SK-N-SH (cell line): ENCODE data around the gene IRF2BP1. TPM values are rescaled to one million over a fixed set of nuclear protein-coding genes. Genes with fewer than 3 reads are reported as not detected.
A peak's percentile ranks its signal among the peaks of the same experiment; 100 is the strongest.

Experiments used
- CTCF ChIA-PET: fragments of 300-600, 350-600 bp; formaldehyde crosslinking; extraction: SDS; loops from one replicate; lab custom pipeline; 2021; lab: Yijun Ruan, JAX
- POLR2A ChIA-PET: fragments of 350-600 bp; sonication (Branson Sonifier 250); formaldehyde crosslinking; extraction: SDS; loops from one replicate; lab custom pipeline; 2020; ENCODE audit warnings: antibody characterized with exemption, inconsistent platforms; lab: Yijun Ruan, JAX
- DNase-seq: peaks from one replicate; pipeline ENCODE4 v3.0.0; 2012
- H2AFZ ChIP-seq: fragments of 200-600 bp; sonication (generic); 2 replicates; pipeline ENCODE4 v1.8.1; 2016; ENCODE audit warnings: antibody characterized with exemption, mild to moderate bottlenecking, low read depth
- H3F3A ChIP-seq: fragments of 200-600 bp; sonication (generic); replicated peaks from 2 replicates; pipeline ENCODE3; 2016; ENCODE audit warnings: antibody characterized with exemption, mild to moderate bottlenecking; ENCODE audit not compliant: insufficient read depth
- H3K27ac ChIP-seq, 2 experiments: fragments of 200-500 bp in 1 of 2; fragments of 200-600 bp in 1 of 2; sonication (Bioruptor generic) in 1 of 2; sonication (generic), shearing (Covaris generic) in 1 of 2; 2 replicates each; pipeline versions ENCODE4 v1.5.1 to v1.6.1; 2014 to 2016; ENCODE audit warnings: low read depth in 2 of 2, inconsistent platforms in 1 of 2, low read length in 1 of 2, mild to moderate bottlenecking in 1 of 2, mixed read lengths in 1 of 2
- H3K27me3 ChIP-seq: fragments of 200-600 bp; sonication (generic), shearing (Covaris generic); 2 replicates; pipeline ENCODE4 v1.6.1; 2016; ENCODE audit warnings: mixed run types; ENCODE audit not compliant: insufficient read depth
- H3K36me3 ChIP-seq, 2 experiments: fragments of 200-500 bp in 1 of 2; fragments of 200-600 bp in 1 of 2; sonication (Bioruptor generic) in 1 of 2; sonication (generic) in 1 of 2; replicated peaks in 1 of 2; 2 replicates each; pipeline versions ENCODE3 to v1.5.1; 2014 to 2016; ENCODE audit warnings: low read length in 1 of 2, mild to moderate bottlenecking in 1 of 2; ENCODE audit not compliant: insufficient read depth in 2 of 2, control insufficient read depth in 1 of 2
- H3K4me1 ChIP-seq, 2 experiments: fragments of 200-500 bp in 1 of 2; fragments of 200-600 bp in 1 of 2; sonication (Bioruptor generic) in 1 of 2; sonication (generic), shearing (Covaris generic) in 1 of 2; 2 replicates each; pipeline versions ENCODE4 v1.5.1 to v1.6.1; 2014 to 2016; ENCODE audit warnings: low read depth in 1 of 2, low read length in 1 of 2, mixed run types in 1 of 2; ENCODE audit not compliant: insufficient read depth in 2 of 2, control insufficient read depth in 1 of 2
- H3K4me2 ChIP-seq: fragments of 200-600 bp; sonication (generic), shearing (Covaris generic); 2 replicates; pipeline ENCODE4 v1.6.1; 2017; ENCODE audit warnings: mixed run types
- H3K4me3 ChIP-seq, 2 experiments: fragments of 200-500 bp in 1 of 2; fragments of 200-600 bp in 1 of 2; sonication (Bioruptor generic) in 1 of 2; sonication (generic), shearing (Covaris generic) in 1 of 2; 2 replicates each; pipeline versions ENCODE4 v1.5.1 to v1.8.1; 2014 to 2016; ENCODE audit warnings: low read depth in 2 of 2, inconsistent platforms in 1 of 2, low read length in 1 of 2, mild to moderate bottlenecking in 1 of 2, mixed read lengths in 1 of 2, moderate library complexity in 1 of 2
- H3K79me2 ChIP-seq: fragments of 200-600 bp; sonication (generic); 2 replicates; pipeline ENCODE4 v1.8.1; 2017; ENCODE audit warnings: mild to moderate bottlenecking; ENCODE audit not compliant: insufficient read depth
- H3K9ac ChIP-seq: fragments of 200-600 bp; sonication (generic); 2 replicates; pipeline ENCODE4 v1.6.1; 2017; ENCODE audit warnings: mixed run types
- H3K9me2 ChIP-seq: fragments of 200-600 bp; sonication (generic); 2 replicates; pipeline ENCODE4 v1.6.1; 2017; ENCODE audit warnings: mixed run types
- H3K9me3 ChIP-seq: fragments of 200-600 bp; sonication (generic); 2 replicates; pipeline ENCODE4 v1.6.1; 2017; ENCODE audit warnings: mixed run types, mild to moderate bottlenecking, moderate library complexity
- H4K20me1 ChIP-seq: fragments of 200-600 bp; sonication (generic); 2 replicates; pipeline ENCODE4 v1.6.1; 2017; ENCODE audit warnings: mild to moderate bottlenecking, mixed run types; ENCODE audit not compliant: insufficient read depth
- CHD2 ChIP-seq: fragments of 150-350 bp; IDR thresholded peaks from 2 replicates; pipeline ENCODE4 v1.6.1; 2018; ENCODE audit warnings: low read length; ENCODE audit not compliant: partially characterized antibody
- EZH2phosphoT487 ChIP-seq: fragments of 200-600 bp; sonication (generic); IDR thresholded peaks from 2 replicates; pipeline ENCODE4 v1.6.1; 2017; ENCODE audit warnings: low read depth, mixed run types, mild to moderate bottlenecking, antibody characterized with exemption, moderate library complexity, borderline replicate concordance
- FOSL2 ChIP-seq: IDR thresholded peaks from 2 replicates; pipeline ENCODE4 v1.4.0; 2012; ENCODE audit warnings: low read depth, mild to moderate bottlenecking, moderate library complexity, borderline replicate concordance
- FOXJ3 ChIP-seq: sonication (generic); formaldehyde crosslinking; IDR thresholded peaks from 2 replicates; pipeline ENCODE4 v1.5.1; 2020; ENCODE audit warnings: mild to moderate bottlenecking, missing genetic modification reagents
- FOXM1 ChIP-seq: IDR thresholded peaks from 2 replicates; pipeline ENCODE4 v1.4.0; 2012; ENCODE audit warnings: low read depth, mild to moderate bottlenecking
- JUND ChIP-seq: IDR thresholded peaks from 2 replicates; pipeline ENCODE4 v1.4.0; 2012
- MEF2A ChIP-seq: IDR thresholded peaks from 2 replicates; pipeline ENCODE4 v1.4.0; 2012; ENCODE audit warnings: low read depth, borderline replicate concordance
- MXI1 ChIP-seq: IDR thresholded peaks from 2 replicates; pipeline ENCODE4 v1.6.1; 2012; ENCODE audit warnings: mild to moderate bottlenecking, low read depth, low read length, improper control_type of control experiment
- NRF1 ChIP-seq: IDR thresholded peaks from 2 replicates; pipeline ENCODE4 v1.6.1; 2012; ENCODE audit warnings: low read depth, mild to moderate bottlenecking, low read length
- RXRA ChIP-seq: IDR thresholded peaks from 2 replicates; pipeline ENCODE4 v1.4.0; 2012; ENCODE audit warnings: low read depth, mild to moderate bottlenecking, borderline replicate concordance
- SMC3 ChIP-seq: IDR thresholded peaks from 2 replicates; pipeline ENCODE4 v1.6.1; 2012; ENCODE audit warnings: low read depth, low read length, improper control_type of control experiment
- TEAD4 ChIP-seq: IDR thresholded peaks from 2 replicates; pipeline ENCODE4 v1.4.0; 2012; ENCODE audit warnings: mild to moderate bottlenecking, borderline replicate concordance; ENCODE audit not compliant: insufficient read depth
- USF2 ChIP-seq: fragments of 150-350 bp; IDR thresholded peaks from 2 replicates; pipeline ENCODE4 v1.6.1; 2017; ENCODE audit warnings: antibody characterized with exemption, low read length, low read depth, borderline replicate concordance
- YY1 ChIP-seq: IDR thresholded peaks from 2 replicates; pipeline ENCODE4 v1.4.0; 2012; ENCODE audit warnings: low read depth, mild to moderate bottlenecking
- WGBS: methylation state at CpG from one replicate; pipeline ENCODE4 v1.1.6; 2017; ENCODE audit warnings: low lambda C conversion rate; 5-methylcytosine and 5-hydroxymethylcytosine counted together
- polyA plus RNA-seq, 3 experiments: library from polyadenylated mRNA; depleted of rRNA; stranded (reverse); fragments of >200 nt; gene quantifications; 2 replicates each; pipeline ENCODE4 v1.2.3, GENCODE V29; 2012
- TF ChIP-seq, protein P1 (sequence below): IDR thresholded peaks from 2 replicates; pipeline ENCODE4 v1.4.0; 2012; ENCODE audit warnings: low read depth, borderline replicate concordance

The IRF2BP1 gene
- polyA plus RNA-seq, 1 of the 3 experiments (the other 2 are of a cell fraction) = 16.8 TPM

- Histone ChIP-seq H3F3A (no peaks in the 10 kb centered on the region), H3K27ac (no peak overlapping the region), H3K27me3 (no peaks in the 10 kb centered on the region), H3K9ac (no peak overlapping the region), H3K9me2 (no peaks in the 10 kb centered on the region), H3K9me3 (no peaks in the 10 kb centered on the region), H3K4me2 (no peak overlapping the region), H3K36me3 (no peaks in the 10 kb centered on the region), H4K20me1 (no peaks in the 10 kb centered on the region), H3K4me1 (no peaks in the 10 kb centered on the region), H3K79me2 (no peaks in the 10 kb centered on the region), H2AFZ (no peak overlapping the region), H3K4me3 (no peak overlapping the region)
- ChIA-PET POLR2A (no interaction called here), CTCF (interaction anchor here (1.3 kb wide), 1 partner anchor 71 kb away, joined by 3 read pairs; no protein-coding TSS in a partner anchor)
- TF ChIP-seq USF2 (no peak), CHD2 (no peak), JUND (no peak), MEF2A (no peak), FOXM1 (no peak), FOSL2 (no peak), EZH2phosphoT487 (no peak), NRF1 (no peak), YY1 (no peak), RXRA (no peak), MXI1 (no peak)
- TF ChIP-seq, protein P1, sequence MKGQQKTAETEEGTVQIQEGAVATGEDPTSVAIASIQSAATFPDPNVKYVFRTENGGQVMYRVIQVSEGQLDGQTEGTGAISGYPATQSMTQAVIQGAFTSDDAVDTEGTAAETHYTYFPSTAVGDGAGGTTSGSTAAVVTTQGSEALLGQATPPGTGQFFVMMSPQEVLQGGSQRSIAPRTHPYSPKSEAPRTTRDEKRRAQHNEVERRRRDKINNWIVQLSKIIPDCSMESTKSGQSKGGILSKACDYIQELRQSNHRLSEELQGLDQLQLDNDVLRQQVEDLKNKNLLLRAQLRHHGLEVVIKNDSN = no peak
- 58% methylated on average over 19 of the region's 19 CpGs for WGBS
- peak; percentile 49 for DNase-seq
Observed at GRCh38 chr19:45934551-45935230, 48.8 kb upstream of the IRF2BP1 start.

GRCh38 chr19:45933759-45934158 lies 47.8 kb upstream of the IRF2BP1 start:
- TF ChIP-seq SMC3 (no peak), FOXJ3 (no peak), FOXM1 (no peak), MEF2A (no peak), TEAD4 (no peak), USF2 (no peak)
- TF ChIP-seq, protein P1 = no peak

More at GRCh38 chr19:45933759-45934158, 47.8 kb upstream of the IRF2BP1 start:
- Histone ChIP-seq H3K27ac (no peak overlapping the region), H4K20me1 (no peaks in the 10 kb centered on the region), H3K4me1 (no peaks in the 10 kb centered on the region), H3K27me3 (no peaks in the 10 kb centered on the region), H2AFZ (no peak overlapping the region), H3K9me2 (no peaks in the 10 kb centered on the region), H3K36me3 (no peaks in the 10 kb centered on the region), H3F3A (no peaks in the 10 kb centered on the region), H3K9ac (no peak overlapping the region), H3K79me2 (no peaks in the 10 kb centered on the region), H3K4me2 (no peak overlapping the region), H3K4me3 (no peak overlapping the region), H3K9me3 (no peaks in the 10 kb centered on the region)
- ChIA-PET POLR2A (interaction anchor here (0.6 kb wide), 1 partner anchor 30 kb away, joined by 4 read pairs; no protein-coding TSS in a partner anchor), CTCF (interaction anchor here (1.3 kb wide), 1 partner anchor 72 kb away, joined by 3 read pairs; no protein-coding TSS in a partner anchor)
- WGBS = 66% methylated on average over 9 of the region's 9 CpGs
- no peak for DNase-seq
